HepG2 (cell line): Measurements from ENCODE around the gene TTLL11. TPM values are rescaled to one million over a fixed set of nuclear protein-coding genes. Genes with fewer than 3 reads are reported as not detected.

Experiments used
- CENPT ChIP-seq: sonication (generic); formaldehyde crosslinking; IDR thresholded peaks from 2 replicates; pipeline ENCODE4 v1.8.0; 2022; ENCODE audit warnings: low read depth, mild to moderate bottlenecking, moderate library complexity, missing genetic modification reagents
- CREBL2 ChIP-seq: sonication (generic); formaldehyde crosslinking; IDR thresholded peaks from 2 replicates; pipeline ENCODE4 v1.8.1; 2023; ENCODE audit warnings: missing genetic modification reagents, mild to moderate bottlenecking, borderline replicate concordance
- FOXA1 ChIP-seq, 2 experiments: fragments of 450-650 bp in 1 of 2; sonication (generic) in 1 of 2; formaldehyde crosslinking in 1 of 2; IDR thresholded peaks; 2 replicates each; pipeline versions ENCODE4 v1.4.0 to v1.6.1; 2016 to 2020; ENCODE audit warnings: missing genetic modification reagents in 1 of 2
- FOXK2 ChIP-seq: fragments of 450-650 bp; IDR thresholded peaks from 2 replicates; pipeline ENCODE4 v1.6.1; 2016
- FUBP1 ChIP-seq: sonication (generic); formaldehyde crosslinking; IDR thresholded peaks from 2 replicates; pipeline ENCODE4 v1.5.1; 2020; ENCODE audit warnings: missing genetic modification reagents, mild to moderate bottlenecking, borderline replicate concordance
- HNF4A ChIP-seq: sonication (generic); formaldehyde crosslinking; IDR thresholded peaks from 2 replicates; pipeline ENCODE4 v1.4.0; 2020; ENCODE audit warnings: missing genetic modification reagents
- IKZF5 ChIP-seq: IDR thresholded peaks from 2 replicates; pipeline ENCODE4 v1.6.1; 2018; ENCODE audit warnings: missing genetic modification reagents, mild to moderate bottlenecking, missing compliant biosample characterization
- IRF1 ChIP-seq: sonication (generic); formaldehyde crosslinking; IDR thresholded peaks from 2 replicates; pipeline ENCODE4 v1.4.0; 2020; ENCODE audit warnings: low read depth, mild to moderate bottlenecking, missing genetic modification reagents
- KDM1A ChIP-seq: IDR thresholded peaks from 2 replicates; pipeline ENCODE4 v1.6.1; 2016; ENCODE audit warnings: missing compliant biosample characterization
- MTF1 ChIP-seq: sonication (generic); formaldehyde crosslinking; IDR thresholded peaks from 2 replicates; pipeline ENCODE4 v1.5.0; 2020; ENCODE audit warnings: missing genetic modification reagents
- RERE ChIP-seq: IDR thresholded peaks from 2 replicates; pipeline ENCODE4 v1.6.1; 2016; ENCODE audit warnings: low read depth, missing genetic modification reagents, missing compliant biosample characterization
- SIN3A ChIP-seq: IDR thresholded peaks from 2 replicates; pipeline ENCODE4 v1.6.1; 2011; ENCODE audit warnings: low read depth, mild to moderate bottlenecking, control low read depth, low read length, borderline replicate concordance
- ZNF234 ChIP-seq: sonication (generic); formaldehyde crosslinking; conservative IDR thresholded peaks from 2 replicates; pipeline ENCODE4 v1.5.1; 2020; ENCODE audit warnings: mild to moderate bottlenecking, missing genetic modification reagents
- ZNF256 ChIP-seq: sonication (generic); formaldehyde crosslinking; conservative IDR thresholded peaks from 2 replicates; pipeline ENCODE4 v1.4.0; 2020; ENCODE audit warnings: missing genetic modification reagents
- ZNF337 ChIP-seq: sonication (generic); formaldehyde crosslinking; IDR thresholded peaks from 2 replicates; pipeline ENCODE4 v1.5.1; 2020; ENCODE audit warnings: missing genetic modification reagents, low read depth, mild to moderate bottlenecking, borderline replicate concordance
- ZNF484 ChIP-seq: sonication (generic); formaldehyde crosslinking; IDR thresholded peaks from 2 replicates; pipeline ENCODE4 v1.5.1; 2020; ENCODE audit warnings: mild to moderate bottlenecking, low read depth, missing genetic modification reagents, borderline replicate concordance
- ZNF512 ChIP-seq: sonication (generic); formaldehyde crosslinking; IDR thresholded peaks from 2 replicates; pipeline ENCODE4 v1.4.0; 2020; ENCODE audit warnings: mild to moderate bottlenecking, missing genetic modification reagents
- ZNF589 ChIP-seq: sonication (generic); formaldehyde crosslinking; conservative IDR thresholded peaks from 2 replicates; pipeline ENCODE4 v1.8.0; 2022; ENCODE audit warnings: mild to moderate bottlenecking, moderate library complexity, missing genetic modification reagents
- polyA plus RNA-seq, 8 experiments: library from polyadenylated mRNA; depleted of rRNA in 3 of 8; stranded (reverse) in 7 of 8; unstranded in 1 of 8; fragments of >200 nt; fragmentation: Illumina TruSeq in 4 of 8; extraction: Trizol in 4 of 8; gene quantifications; 2 replicates each; pipeline versions ENCODE4 v1.2.1 to v1.2.3, GENCODE V29; 2011 to 2016; ENCODE audit warnings: low read depth in 4 of 8, missing spikeins in 1 of 8, mixed read lengths in 1 of 8; ENCODE audit not compliant: insufficient read depth in 1 of 8
- total RNA-seq, 5 experiments: library from RNA; depleted of rRNA; stranded (reverse); fragments of >200 nt; fragmentation: Illumina TruSeq; extraction: Trizol; gene quantifications; 2 replicates each; pipeline ENCODE4 v1.2.3, GENCODE V29; 2016; ENCODE audit warnings: low read depth in 1 of 5

Gene TTLL11
- total and polyA plus RNA-seq, 2 of the 13 experiments (the other 11 are each of a cell fraction or from before 2014, with no cell fraction given): 4.5 to 5.2 TPM

- no peak for TF ChIP-seq RERE (CRISPR knock-in tag)
- TF ChIP-seq IRF1 (CRISPR knock-in tag): no peak
- no peak for TF ChIP-seq ZNF337
- no peak for TF ChIP-seq ZNF484 (CRISPR knock-in tag)
- no peak for TF ChIP-seq FOXK2
- no peak for TF ChIP-seq ZNF589
- TF ChIP-seq CENPT: no peak
- TF ChIP-seq IKZF5 (CRISPR knock-in tag): peak; percentile 53; the same call in 1 of the 2 replicates
- TF ChIP-seq MTF1 (CRISPR knock-in tag): no peak
- TF ChIP-seq ZNF512 (CRISPR knock-in tag): no peak
- TF ChIP-seq FUBP1: no peak
- no peak for TF ChIP-seq ZNF234
- no peak for TF ChIP-seq CREBL2 (CRISPR knock-in tag)
- no peak for TF ChIP-seq SIN3A
- no peak for TF ChIP-seq ZNF256 (CRISPR knock-in tag)
- 0 out of 2 replicates have a peak, but pooled peaks have one; percentile 14 for TF ChIP-seq KDM1A (CRISPR knock-in tag)
- no peak for TF ChIP-seq FOXA1 (IDR thresholded peaks at IDR 0.05)
- no peak for TF ChIP-seq FOXA1 (CRISPR knock-in tag; IDR thresholded peaks at IDR 0.05)
- TF ChIP-seq HNF4A (CRISPR knock-in tag): 0 out of 2 replicates have a peak, but pooled peaks have one; percentile 15
These were observed 117.3 kb downstream of the TTLL11 start (continued) for GRCh38 chr9:121975801-121976277.
